ENCODE results near the gene CARD10. TPM values are rescaled to one million over a fixed set of nuclear protein-coding genes. Genes with fewer than 3 reads are reported as not detected.

CARD10 gene
- total RNA-seq, 2 experiments from 2014 or later = 0.29 TPM; not detected in 1

DNA sequence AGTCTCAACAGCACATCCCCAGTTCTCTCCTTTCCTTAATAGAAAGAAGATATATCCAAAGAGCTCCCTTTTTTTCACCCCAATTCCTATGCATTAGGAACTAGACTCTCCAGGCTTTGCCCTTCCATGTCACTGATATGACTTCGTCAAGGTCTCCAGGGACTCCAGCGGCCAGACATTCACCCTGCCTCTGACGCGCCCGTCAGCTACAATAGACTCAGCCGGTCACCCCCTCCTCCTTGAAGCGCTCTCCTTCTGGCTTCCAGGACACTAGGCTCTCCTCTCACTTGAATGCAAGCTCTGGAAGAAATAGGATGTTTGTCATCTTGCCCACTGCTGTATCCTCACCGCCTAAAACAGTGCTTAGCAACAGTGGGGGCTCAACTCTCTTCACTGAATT lies 77.1 kb downstream of the CARD10 start:
- ChIA-PET POLR2A (no interaction called here), CTCF (interaction anchor here (0.7 to 2.3 kb wide), 3 partner anchors 13 to 133 kb away, joined by 3 to 10 read pairs (median 3); no protein-coding TSS in a partner anchor)

GRCh38 chr22:37440875-37441274 lies 78.3 kb downstream of the CARD10 start:
- CTCF ChIA-PET = interaction anchor here (0.5 to 2.3 kb wide), 4 partner anchors 8 to 159 kb away, joined by 3 to 10 read pairs (median 3); no protein-coding TSS in a partner anchor
- POLR2A ChIA-PET = no interaction called here

Other genes with a start within 250 kb of the CARD10 start
- gene CYTH4, start 236.9 kb downstream of the CARD10 start, total RNA-seq = 10 to 100 TPM; 16.3 to 16.4 TPM
- under 1 TPM; 0.04 to 0.06 TPM for gene ELFN2, start 91.9 kb downstream of the CARD10 start, total RNA-seq
- 100 to 1,000 TPM; 191 to 199 TPM for gene MFNG, start 33.0 kb downstream of the CARD10 start, total RNA-seq
- under 1 TPM; 0.36 to 0.73 TPM for gene CDC42EP1, start 41.1 kb upstream of the CARD10 start, total RNA-seq
- not detected for gene LGALS2, start 60.7 kb upstream of the CARD10 start, total RNA-seq
- gene GGA1, start 89.4 kb upstream of the CARD10 start, total RNA-seq = 10 to 100 TPM; 75.5 to 80.3 TPM
- 100 to 1,000 TPM; 102 to 105 TPM for gene SH3BP1, start 120.3 kb upstream of the CARD10 start, total RNA-seq
- 10 to 100 TPM; 46.2 to 50.6 TPM for gene PDXP, start 139.3 kb upstream of the CARD10 start, total RNA-seq
- gene LGALS1, start 156.2 kb upstream of the CARD10 start, total RNA-seq = 100 to 1,000 TPM; 278 to 297 TPM
- 10 to 100 TPM; 50.5 to 54.6 TPM for gene NOL12, start 166.9 kb upstream of the CARD10 start, total RNA-seq
- gene TRIOBP, start 177.6 kb upstream of the CARD10 start, total RNA-seq = 10 to 100 TPM; 24.1 to 24.8 TPM